HUDEP-2 (cell line): ENCODE results near the gene ASPRV1.

ENCODE experiments used
- DNase-seq, 76 experiments: peaks; one replicate each; lab custom pipeline; 2025; ENCODE audit not compliant: unreplicated experiment in 76 of 76; lab: John Stamatoyannopoulos, UW

ASPRV1 gene

DNA sequence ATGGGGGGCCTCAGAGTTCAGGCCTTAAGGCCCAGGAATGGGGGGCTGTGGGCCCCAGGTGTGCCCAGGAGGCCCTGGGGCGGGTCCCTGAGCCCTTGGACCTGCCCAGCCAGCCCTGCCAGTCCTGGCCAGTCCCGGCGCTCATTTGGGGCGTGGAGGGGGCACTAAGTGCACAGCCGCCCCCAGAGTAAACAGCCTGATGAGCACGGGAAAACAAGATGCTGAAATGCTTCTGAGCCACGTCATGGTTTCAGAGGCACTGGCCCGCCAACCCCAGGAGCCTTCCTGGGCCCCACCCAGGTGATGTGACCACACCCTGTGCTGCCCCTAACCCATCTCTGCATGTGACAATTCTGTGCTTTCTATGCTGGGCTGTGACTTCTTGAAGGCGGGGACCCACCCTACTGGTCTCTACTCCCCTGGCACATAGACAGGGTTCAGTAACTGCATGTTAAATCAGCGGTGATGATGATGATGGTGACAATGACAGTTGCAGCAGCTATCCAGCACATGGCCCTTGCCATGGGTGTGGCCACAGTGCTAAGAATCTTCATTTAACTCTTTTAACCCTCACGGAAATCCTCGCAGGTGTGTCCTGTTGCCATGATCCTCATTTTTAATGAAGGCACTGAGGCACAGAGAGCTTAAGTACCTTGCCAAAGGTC is 28.1 kb upstream of the ASPRV1 start:
- DNase-seq = peak in 1 of 76 experiments; percentile 18

DNA sequence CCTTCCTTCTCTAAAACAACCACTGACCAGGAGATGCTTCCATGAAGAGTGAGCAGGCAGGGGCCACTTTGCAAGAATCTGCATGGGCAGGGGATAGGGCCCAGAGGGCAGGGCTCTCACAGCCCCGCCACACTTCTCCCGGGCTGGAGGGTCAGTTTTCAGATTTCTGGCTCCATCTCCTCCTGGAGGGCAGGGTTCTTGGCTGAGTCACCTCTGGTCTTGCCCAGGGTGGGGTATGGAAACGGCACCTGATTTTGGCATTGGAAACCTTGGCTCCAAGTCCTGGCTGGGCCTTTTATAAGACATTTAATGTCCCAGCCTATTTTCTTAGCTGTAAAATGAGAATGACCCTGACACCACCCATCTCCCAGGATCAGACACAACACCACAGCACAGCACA is 27.6 kb upstream of the ASPRV1 start:
- no peak for DNase-seq

DNA sequence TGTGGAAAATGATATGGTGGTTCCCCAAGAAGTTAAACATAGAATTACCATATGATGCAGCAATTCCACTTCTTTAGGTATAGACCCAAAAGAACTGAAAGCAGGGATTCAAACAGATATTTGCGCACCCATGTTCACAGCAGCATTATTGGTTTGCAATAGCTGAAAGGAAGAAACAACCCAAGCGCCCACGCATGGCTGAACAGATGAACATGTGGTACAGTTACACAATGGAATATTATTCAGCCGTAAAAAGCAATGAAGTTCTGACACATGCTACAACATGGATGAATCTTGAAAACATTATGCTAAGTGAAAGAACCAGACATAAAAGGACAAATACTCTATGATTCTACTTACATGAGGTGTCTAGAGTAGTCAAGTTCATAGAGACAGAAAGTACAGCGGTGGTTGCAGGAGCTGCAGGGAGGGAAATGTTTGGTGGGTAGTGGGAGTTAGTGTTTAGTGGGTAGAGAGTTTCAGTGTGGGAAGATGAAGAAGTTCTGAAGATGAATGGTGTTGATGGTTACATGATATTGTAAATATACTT is 26.7 kb upstream of the ASPRV1 start:
- no peak for DNase-seq

DNA sequence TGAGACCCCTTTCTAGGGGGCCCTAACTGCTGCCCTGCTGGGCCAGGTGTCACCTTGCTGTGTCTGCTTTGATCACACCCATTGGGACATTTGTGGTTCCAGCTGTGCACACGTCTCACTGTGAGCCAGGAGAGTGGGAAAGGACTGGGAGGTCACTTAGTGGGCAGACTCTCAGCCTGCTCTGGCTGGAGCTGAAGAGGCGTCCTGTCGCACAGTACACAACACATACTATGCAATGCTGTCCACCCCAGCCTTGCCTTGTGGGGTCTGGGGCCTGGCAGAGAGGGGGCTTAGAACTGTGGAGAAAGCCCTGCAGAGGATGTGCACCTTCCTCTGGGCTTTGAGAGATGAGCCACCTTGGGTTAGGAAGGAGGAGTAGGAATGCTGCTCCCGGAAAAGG is 25.3 kb upstream of the ASPRV1 start:
- no peak for DNase-seq

DNA sequence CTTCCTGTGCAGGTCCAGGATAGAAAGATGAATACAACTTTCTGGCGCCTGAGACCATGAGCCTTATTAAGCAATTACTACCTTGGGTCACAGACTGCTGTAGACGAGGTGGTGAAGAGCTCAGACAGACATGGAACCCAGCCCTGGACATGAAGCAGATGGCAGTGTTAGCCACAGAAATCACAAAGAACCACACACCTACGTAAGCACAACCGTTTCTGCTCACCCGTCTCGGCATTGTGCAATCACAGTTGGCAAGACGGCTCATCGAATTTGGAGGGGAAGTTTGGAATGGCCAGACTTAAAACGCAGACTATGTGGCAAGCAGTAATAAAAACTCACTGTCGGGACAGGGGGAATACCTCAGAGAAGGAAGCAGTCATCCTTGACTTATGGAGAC is 24.3 kb upstream of the ASPRV1 start:
- DNase-seq = no peak

DNA sequence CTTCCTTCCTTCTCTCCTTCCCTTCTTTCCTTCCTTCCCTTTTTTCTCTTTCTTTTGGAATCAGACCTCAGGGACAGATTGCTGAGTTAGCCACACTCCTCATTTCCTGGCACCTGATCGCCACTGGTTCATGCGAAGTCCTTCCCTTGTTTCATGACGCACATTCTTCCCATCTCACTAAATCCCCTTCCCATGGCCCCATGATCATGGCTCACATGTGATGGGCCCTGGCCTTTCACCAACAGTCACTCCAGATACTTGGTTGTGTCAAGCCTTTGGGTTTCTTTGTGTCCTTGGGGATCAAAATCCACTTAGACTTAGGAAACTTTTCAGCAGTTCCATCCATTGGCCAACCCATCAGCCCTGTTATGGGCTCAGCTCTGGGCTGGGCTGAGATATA is 23.8 kb upstream of the ASPRV1 start:
- DNase-seq = no peak

DNA sequence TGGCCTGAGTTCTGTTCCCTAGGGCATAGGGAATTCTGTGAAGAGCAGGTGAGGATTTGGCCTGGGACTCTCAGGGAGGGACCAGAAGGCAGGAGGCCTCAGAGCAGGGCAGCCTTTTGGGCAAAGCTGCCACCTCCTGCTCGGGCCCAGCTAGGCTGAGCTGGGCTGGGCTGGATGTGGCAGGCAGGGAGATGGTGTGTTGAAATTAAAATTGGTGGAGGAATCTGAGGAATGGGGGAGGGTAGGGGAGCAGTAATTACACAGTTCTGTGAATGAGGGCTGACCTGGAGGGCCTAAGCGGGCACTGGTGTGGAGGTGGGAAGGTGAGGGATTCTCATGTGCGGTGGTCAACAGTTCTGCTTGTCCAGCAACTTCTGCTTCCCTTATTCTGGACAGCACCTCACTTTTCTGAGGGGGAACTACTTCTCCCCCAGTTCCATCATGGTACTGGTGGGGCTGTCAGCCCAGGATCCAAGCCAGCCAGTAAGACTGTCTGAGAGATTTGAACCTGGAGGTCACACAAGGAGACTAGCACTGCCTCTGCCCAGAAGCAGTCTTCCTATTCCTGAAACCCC is 22.0 kb upstream of the ASPRV1 start:
- no peak for DNase-seq

DNA sequence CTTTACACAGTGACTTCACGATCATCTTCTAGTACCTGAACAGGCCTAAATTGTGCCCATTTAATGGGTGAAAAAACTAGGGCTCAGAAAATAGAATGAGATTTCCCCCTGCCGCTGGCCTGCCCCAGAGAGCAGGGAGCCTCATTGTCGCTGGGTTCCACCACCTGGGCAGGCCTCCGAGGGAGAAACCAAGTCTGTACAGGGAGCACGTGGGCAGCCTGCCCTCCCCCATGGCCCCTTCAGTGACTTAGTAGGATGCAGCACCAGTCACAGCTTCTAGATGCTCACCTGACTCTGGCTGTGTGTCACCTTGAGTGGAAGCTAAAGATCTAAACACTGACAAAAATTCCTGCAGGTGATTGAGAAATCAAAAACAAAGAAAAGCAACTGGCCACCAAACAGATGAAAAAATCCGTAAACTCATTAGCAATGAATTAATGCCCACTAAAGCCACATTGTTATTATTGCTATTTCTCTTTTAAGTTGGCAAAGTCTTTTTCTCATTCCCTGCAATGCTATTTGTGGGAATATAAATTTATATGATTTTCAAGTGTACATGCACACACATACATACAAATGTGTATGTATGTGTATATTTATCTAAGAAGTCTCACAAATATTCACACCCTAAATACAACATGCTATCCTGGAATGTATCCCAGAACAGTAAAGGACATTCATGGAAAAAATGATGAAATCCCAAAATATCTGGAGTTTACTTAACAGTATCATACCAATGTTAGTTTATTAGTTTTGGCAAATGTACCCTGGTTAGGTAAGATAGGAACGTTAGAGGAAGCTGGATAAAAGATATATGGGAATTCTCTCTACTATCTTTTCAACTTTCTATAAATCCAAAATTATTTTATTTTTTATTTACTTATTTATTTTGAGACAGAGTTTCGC is 18.7 kb upstream of the ASPRV1 start:
- DNase-seq = no peak

DNA sequence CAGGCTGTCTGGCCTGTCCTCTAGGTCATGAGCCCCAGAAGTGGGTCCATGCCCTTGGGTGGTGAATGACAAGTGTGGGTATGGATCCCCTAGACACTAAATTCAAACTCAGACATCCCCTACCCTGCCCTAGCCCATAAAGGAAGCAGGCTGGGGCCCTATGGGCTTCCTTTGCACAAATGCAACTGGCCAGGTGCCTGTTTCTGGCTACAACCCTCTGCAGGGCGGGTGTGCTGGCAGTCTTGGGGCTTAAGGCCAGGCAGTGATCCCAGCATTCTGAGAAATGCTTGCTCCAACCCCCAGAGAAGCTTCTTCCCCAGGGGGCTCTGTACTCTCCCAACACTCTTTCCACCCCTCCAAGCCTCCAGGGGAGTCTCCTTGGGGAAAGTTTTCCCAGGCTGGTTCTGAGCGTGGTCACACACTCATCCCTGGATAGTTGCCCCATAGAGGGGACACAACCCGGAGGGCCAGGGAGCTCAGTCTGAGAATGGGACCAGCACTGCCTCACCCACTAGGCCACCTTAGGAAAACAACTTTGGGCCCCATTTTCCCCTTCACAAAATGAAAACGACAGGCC is 16.6 kb upstream of the ASPRV1 start:
- peak in 41 of 76 experiments; percentile 14 to 72 (median 40) for DNase-seq

DNA sequence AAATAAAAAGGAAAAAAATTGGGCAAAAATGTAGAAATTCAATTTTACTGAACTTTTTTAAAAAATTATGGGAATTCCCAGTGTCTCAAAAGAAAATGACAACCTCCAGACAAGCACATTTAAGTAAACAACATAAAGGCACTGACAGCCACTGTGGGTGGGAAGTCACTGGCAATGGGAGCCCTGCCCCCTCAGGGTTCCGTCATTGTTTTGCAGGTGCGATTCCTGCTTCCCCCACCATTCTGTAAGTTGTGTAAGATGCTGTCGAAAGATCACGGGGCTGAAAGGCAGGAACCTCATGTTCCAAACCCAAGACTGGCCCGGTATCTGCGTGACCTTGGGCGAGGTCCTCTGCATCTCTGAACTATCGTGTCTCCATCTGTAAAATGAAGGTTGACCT is 15.8 kb upstream of the ASPRV1 start:
- peak in 1 of 76 experiments; percentile 25 for DNase-seq

DNA sequence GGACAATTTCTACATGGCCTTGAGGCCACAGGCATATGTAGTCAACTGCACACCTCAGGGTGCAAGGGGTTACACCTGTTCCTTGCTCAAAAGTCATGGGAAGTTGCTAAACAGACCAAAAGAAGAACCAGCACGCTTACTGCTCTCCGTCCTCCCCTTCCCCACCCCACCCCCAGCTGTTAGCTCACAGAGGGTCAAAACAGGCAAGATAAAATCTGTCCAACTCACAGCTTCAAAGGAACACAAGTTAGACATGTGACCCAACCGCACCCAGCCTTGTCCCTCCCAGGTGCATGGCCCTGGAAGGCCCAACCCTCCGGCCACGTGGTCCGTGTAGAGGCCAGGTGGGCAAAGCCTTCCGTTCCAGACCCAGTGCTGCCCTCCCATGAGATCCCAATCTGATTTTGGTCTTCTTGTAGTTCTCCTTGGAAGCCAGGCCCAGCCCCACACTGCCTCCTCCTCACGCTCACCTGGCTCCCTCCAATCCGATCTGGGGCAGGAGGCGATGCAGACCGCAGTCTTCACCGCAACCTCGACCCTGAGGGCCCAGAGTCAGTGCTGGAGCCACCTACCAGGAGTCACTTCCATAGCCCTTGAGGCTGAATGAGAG is 14.5 kb upstream of the ASPRV1 start:
- DNase-seq = peak in 75 of 76 experiments; percentile 19 to 89 (median 68)

DNA sequence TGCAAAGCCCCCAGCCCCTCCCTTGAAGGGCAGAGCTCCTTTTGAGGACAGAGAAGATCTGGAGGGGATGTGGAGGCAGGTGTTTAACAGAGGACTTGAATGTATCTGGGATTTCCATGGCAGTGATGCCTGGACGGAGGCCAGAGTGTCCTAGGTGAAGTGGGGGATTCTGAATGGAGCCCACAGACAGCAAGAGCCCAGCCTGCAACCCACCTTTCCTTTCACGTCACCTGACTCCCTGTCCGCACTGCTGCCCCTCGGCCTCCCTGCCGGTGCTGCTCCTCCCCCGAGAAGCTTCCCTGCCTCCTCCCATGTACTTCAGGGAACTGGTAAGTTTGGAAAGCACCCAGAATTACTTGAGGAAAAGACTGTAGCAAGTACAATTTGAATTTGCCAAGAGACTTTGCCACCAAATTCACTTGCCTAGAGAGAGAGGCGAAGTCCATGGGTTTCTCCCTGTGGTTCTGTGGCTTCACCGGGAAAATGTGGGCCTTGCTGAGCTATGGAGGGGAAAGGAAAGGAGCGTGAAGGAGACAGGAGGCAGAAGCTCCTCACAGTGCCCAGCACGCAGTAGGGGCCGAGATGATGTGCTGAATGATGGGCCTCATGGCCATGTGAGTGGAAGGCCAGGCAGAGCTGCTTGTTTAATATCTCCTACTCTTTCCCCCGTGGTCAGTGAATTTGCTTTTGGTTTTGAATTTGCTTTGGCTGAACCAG is 13.9 kb upstream of the ASPRV1 start:
- DNase-seq = peak in 12 of 76 experiments; percentile 13 to 65 (median 56)

DNA sequence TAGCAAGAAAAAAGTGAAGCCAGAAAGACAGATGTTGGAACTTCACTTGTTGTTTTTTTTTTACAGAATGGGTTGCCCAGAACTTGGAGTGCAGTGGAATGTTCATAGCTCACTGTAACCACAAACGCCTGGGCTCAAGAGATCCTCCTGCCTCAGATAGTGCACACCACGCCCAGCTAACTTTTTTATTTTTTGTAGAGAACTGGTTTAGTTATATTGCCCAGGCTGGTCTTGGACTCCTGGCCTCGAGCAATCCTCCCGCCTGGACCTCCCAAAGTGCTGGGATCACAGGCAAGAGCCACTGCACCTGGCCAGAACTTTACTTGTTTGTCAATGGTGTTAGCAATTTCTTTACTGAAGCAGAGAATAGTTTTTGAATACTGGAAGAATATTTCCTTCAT is 11.9 kb upstream of the ASPRV1 start:
- DNase-seq = peak in 71 of 76 experiments; percentile 20 to 85 (median 54)

DNA sequence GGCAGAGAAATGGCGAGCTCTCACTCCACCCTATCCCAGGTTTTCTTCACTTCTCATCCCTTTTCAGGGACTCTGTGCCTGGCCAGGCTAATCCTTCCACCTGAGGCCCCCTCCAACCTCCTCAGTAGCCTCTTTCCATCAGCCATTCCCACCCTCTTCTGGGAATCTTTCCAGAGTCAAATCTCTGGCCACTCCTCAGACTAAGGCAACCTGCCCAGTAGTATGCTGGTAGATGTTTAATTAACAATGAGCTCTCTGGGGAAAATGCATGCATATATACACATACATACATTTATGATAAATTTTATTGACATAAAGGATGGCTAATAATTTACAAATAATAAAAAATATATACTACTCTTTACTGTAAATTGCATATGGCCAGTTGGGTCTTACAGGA is 11.4 kb upstream of the ASPRV1 start:
- DNase-seq = peak in 1 of 76 experiments; percentile 11

DNA sequence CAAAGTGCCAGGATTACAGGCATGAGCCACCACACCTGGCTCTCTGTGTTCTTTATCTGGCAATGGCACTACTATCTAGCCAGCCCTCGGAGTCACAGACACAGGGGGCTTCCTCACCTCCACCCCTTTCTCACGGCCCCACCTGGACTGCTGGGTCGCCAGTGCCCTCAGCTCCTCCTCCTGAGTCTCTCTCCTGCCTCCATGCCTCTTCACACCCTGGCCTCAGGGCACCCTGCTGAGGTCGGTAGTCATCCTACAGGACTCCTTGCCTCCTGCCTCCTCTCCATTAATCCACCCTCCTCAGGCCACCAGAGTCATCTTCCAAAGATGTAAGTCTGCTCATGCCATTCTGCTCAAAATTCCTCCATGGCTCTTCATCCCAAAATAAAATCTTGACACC is 8.6 kb upstream of the ASPRV1 start:
- no peak for DNase-seq

DNA sequence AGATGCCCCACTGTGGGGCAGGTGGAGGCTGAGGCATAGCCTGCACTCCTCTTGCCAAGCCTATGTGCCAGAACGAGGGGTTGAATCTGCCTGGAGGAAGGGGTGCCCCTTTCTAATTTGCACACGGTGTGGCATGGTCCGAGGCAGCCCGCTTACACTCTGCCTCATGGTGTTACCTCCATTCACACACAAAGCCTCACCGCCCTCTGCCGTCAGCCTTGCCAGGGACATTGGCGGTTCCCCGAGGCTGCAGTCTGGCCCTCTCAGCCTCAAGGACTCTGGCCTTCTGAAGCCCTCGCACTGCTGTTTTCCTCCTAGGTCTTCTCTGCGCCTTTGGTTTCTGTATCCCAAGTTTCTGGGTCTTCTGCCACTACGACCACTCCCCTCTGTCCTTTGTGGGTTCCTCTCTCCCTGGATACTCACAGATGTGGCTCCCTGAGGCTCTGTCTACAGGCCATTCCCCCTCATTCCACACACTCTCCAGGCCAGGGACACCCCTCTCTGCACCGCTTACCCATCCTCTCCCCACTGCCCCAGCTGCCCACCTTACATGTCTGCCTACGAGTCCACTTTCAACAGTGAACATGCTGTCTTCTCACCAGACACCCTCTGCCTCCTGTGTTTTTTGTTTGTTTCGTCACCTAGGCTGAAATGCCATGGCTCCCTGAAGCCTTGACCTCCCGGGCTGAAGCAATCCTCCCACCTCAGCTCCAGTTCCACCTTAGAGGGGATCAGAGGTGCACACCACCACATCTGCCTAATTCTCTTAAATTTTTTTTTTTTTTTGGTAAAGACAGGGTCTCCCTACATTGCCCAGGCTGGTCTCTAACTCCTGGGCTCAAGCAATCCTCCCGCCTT is 7.9 kb upstream of the ASPRV1 start:
- DNase-seq = no peak

DNA sequence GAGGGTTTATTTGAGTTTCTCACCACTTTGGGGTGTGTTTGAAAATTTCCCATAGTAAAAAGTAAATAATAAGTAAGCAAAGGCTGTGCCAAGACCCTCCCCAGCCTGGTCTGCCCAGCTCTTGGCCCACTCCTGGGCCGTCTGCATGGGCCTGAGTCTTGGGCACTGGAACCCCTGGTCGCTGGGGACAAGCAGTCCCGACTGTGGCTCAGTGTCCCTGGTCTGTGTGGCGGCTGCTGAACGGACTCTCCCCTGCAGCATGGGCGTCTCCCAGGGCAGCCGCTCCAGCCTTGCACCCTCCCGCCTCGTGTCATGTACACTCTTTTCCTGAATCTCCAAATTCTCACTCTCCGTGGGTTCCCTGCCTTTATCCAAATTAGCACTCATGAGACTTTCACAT is 7.2 kb upstream of the ASPRV1 start:
- DNase-seq = no peak

DNA sequence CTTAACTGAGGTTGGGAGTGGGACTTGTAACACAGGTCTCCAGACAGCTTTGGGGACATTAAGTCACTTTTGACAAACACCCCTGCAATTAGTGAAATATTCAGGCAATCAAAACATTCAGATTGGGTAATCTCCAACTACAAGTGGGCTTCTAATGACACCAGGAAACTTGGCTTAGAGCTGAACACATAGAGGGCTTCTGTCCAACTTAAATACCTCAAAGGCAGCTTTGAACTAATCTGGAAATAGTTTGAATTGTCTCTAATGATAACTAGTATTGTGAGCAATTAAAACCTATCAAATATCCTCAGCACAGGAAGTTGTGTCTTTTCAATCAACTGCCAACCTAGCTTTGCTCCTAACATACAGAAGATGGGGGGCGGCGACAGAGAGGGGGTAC is 5.1 kb upstream of the ASPRV1 start:
- no peak for DNase-seq
